Muscle of back (tissue), 13 donors: ENCODE measurements around the gene PGLYRP4. TPM values are rescaled to one million over a fixed set of nuclear protein-coding genes. Genes with fewer than 3 reads are reported as not detected.

Experiments used
- DNase-seq, 3 donors: peaks; one replicate each; pipeline versions ENCODE4 v3.0.0 to v3.0.0-alpha.2; 2013
- long read RNA-seq, 9 donors: transcript quantifications; one replicate each; lab custom pipeline, GENCODE V29; 2026
- polyA plus RNA-seq, 10 donors: library from polyadenylated mRNA; unstranded; fragments of 120-200 nt; gene quantifications; one replicate each; pipeline ENCODE4 v1.2.1, GENCODE V29; 2013; ENCODE audit not compliant: insufficient read length in 10 of 10

The PGLYRP4 gene
- polyA plus RNA-seq: 1 to 10 TPM in 2 of 10 donors, not detected in 8; 1.1 to 1.7 TPM
- long read RNA-seq, donor 1, partial matches to known transcripts: 28 of 36 reads
- long read RNA-seq, donor 1, other reads (novel, unspliced or antisense): 8 of 36 reads
- long read RNA-seq, donor 2: 0 reads
- long read RNA-seq, donor 3: 0 reads
- long read RNA-seq, donor 4: 0 reads
- long read RNA-seq, donor 5: 0 reads
- long read RNA-seq, donor 6: 0 reads
- long read RNA-seq, donor 7: 0 reads
- long read RNA-seq, donor 8: 0 reads
- long read RNA-seq, donor 9: 0 reads

- no peak for DNase-seq
These were observed at the start of gene PGLYRP4 for GRCh38 chr1:153348511-153349362. PGLYRP4 (minus strand) TSS chr1:153348841; CDS start chr1:153347932, 909 bp downstream.

GRCh38 chr1:153397924-153398651 is 49.4 kb upstream of the PGLYRP4 start:
- DNase-seq: no peak

- no peak for DNase-seq
These were observed 48.6 kb upstream of the PGLYRP4 start for GRCh38 chr1:153397051-153397923.

GRCh38 chr1:153396461-153396860 is 47.8 kb upstream of the PGLYRP4 start:
- no peak for DNase-seq

GRCh38 chr1:153395776-153396175 is 47.1 kb upstream of the PGLYRP4 start:
- DNase-seq: no peak

GRCh38 chr1:153395136-153395685 is 46.6 kb upstream of the PGLYRP4 start:
- DNase-seq: no peak

GRCh38 chr1:153394391-153394790 is 45.8 kb upstream of the PGLYRP4 start:
- no peak for DNase-seq

- DNase-seq: no peak
These were observed 45.3 kb upstream of the PGLYRP4 start for GRCh38 chr1:153393926-153394325.

GRCh38 chr1:153392822-153393221 is 44.2 kb upstream of the PGLYRP4 start:
- no peak for DNase-seq

- no peak for DNase-seq
These were observed 43.6 kb upstream of the PGLYRP4 start for GRCh38 chr1:153392258-153392657.

- DNase-seq: peak; percentile 6 to 28 (median 21)
These were observed 42.5 kb upstream of the PGLYRP4 start, which contains the start of gene S100A8 for GRCh38 chr1:153390938-153391710. S100A8 (minus strand) TSS chr1:153391073; CDS start chr1:153390535, 538 bp downstream.

GRCh38 chr1:153389973-153390879 is 41.6 kb upstream of the PGLYRP4 start:
- no peak for DNase-seq

GRCh38 chr1:153389401-153389800 is 40.8 kb upstream of the PGLYRP4 start:
- no peak for DNase-seq

GRCh38 chr1:153387785-153388184 is 39.1 kb upstream of the PGLYRP4 start:
- DNase-seq: no peak

- no peak for DNase-seq
These were observed 38.4 kb upstream of the PGLYRP4 start for GRCh38 chr1:153387001-153387400.

- peak; percentile 6 to 31 (median 13) for DNase-seq
These were observed 37.9 kb upstream of the PGLYRP4 start for GRCh38 chr1:153386500-153386901.

GRCh38 chr1:153384958-153385580 is 36.4 kb upstream of the PGLYRP4 start:
- no peak for DNase-seq

- DNase-seq: no peak
These were observed 32.1 kb upstream of the PGLYRP4 start for GRCh38 chr1:153380711-153381110.
